T-cell (primary cell): Measurements from ENCODE around the gene BLVRB. TPM values are rescaled to one million over a fixed set of nuclear protein-coding genes. Genes with fewer than 3 reads are reported as not detected.
"Not testable (repeated sequence)": the region's sequence is repeated elsewhere in the genome, so short reads cannot be mapped to it uniquely, and the experiment has no call there.

Experiments
- ATAC-seq, 4 experiments: fragments of 200-7000 bp in 3 of 4; fragments of 150-1000 bp in 1 of 4; cut with Tn5 transposase; replicated peaks in 1 of 4; 1 replicate in 3 of 4; 2 replicates in 1 of 4; pipeline ENCODE4 v1.10.0; 2021; ENCODE audit warnings: moderate library complexity in 3 of 4, mild to moderate bottlenecking in 2 of 4, moderate number of reproducible peaks in 1 of 4
- CTCF ChIA-PET, 2 donors: fragments of 300-600 bp; sonication (Branson Sonifier 250); formaldehyde crosslinking; loops; one replicate each; lab custom pipeline; 2022; ENCODE audit warnings: antibody characterized with exemption in 2 of 2; lab: Charles Lee
- POLR2A ChIA-PET, 2 donors: fragments of 300-600 bp; sonication (Branson Sonifier 250); formaldehyde crosslinking; loops; one replicate each; lab custom pipeline; 2022; ENCODE audit warnings: antibody characterized with exemption in 2 of 2; lab: Charles Lee
- DNase-seq, 35 experiments: peaks; one replicate each; pipeline versions ENCODE4 v3.0.0 to v3.0.0-alpha.2; 2013 to 2023
- H3K27ac ChIP-seq: one replicate; pipeline ENCODE4 v1.5.1; 2013; ENCODE audit warnings: low read length
- H3K27me3 ChIP-seq, 2 experiments: replicated peaks in 1 of 2; 1 replicate in 1 of 2; 2 replicates in 1 of 2; pipeline versions ENCODE4 v1.6.1 to v1.7.0; 2013; ENCODE audit warnings: low read length in 1 of 2, mixed read lengths in 1 of 2; ENCODE audit not compliant: control insufficient read depth in 2 of 2, insufficient read depth in 2 of 2; ENCODE audit errors: extremely low read depth in 1 of 2
- H3K36me3 ChIP-seq, 2 donors: 1 replicate in 1 of 2; 2 replicates in 1 of 2; pipeline versions ENCODE4 v1.6.1 to v1.7.0; 2013; ENCODE audit warnings: low read length in 1 of 2; ENCODE audit not compliant: control insufficient read depth in 2 of 2, insufficient read depth in 1 of 2; ENCODE audit errors: extremely low read depth in 1 of 2
- H3K4me1 ChIP-seq, 2 experiments: 1 replicate in 1 of 2; 2 replicates in 1 of 2; pipeline versions ENCODE4 v1.6.1 to v1.7.0; 2013; ENCODE audit warnings: low read length in 2 of 2, mixed read lengths in 1 of 2; ENCODE audit not compliant: insufficient read depth in 2 of 2, control insufficient read depth in 1 of 2; ENCODE audit errors: extremely low read depth in 1 of 2
- H3K4me3 ChIP-seq, 2 donors: 1 replicate in 1 of 2; 2 replicates in 1 of 2; pipeline versions ENCODE4 v1.5.1 to v1.7.0; 2013; ENCODE audit warnings: mild to moderate bottlenecking in 2 of 2, low read length in 1 of 2, moderate library complexity in 1 of 2; ENCODE audit not compliant: control insufficient read depth in 1 of 2; ENCODE audit errors: extremely low read depth in 1 of 2
- H3K9me3 ChIP-seq: 2 replicates; pipeline ENCODE4 v1.7.0; 2013
- H3K27ac Mint-ChIP-seq, 2 donors: one replicate each; pipeline ENCODE4 v1.8.0; 2020 to 2021; ENCODE audit warnings: mild to moderate bottlenecking in 2 of 2, mixed read lengths in 2 of 2
- H3K27me3 Mint-ChIP-seq, 2 donors: one replicate each; pipeline ENCODE4 v1.8.0; 2021 to 2022; ENCODE audit warnings: mixed read lengths in 2 of 2
- H3K36me3 Mint-ChIP-seq: one replicate; pipeline ENCODE4 v1.8.0; 2021; ENCODE audit warnings: mixed read lengths
- H3K4me1 Mint-ChIP-seq, 3 donors: one replicate each; pipeline ENCODE4 v1.8.0; 2020 to 2022; ENCODE audit warnings: mixed read lengths in 3 of 3, mild to moderate bottlenecking in 1 of 3
- H3K4me3 Mint-ChIP-seq, 3 donors: one replicate each; pipeline ENCODE4 v1.8.0; 2020 to 2022; ENCODE audit warnings: mild to moderate bottlenecking in 3 of 3, mixed read lengths in 3 of 3, moderate library complexity in 3 of 3
- H3K9me3 Mint-ChIP-seq, 3 donors: one replicate each; pipeline ENCODE4 v1.8.0; 2020 to 2022; ENCODE audit warnings: mixed read lengths in 3 of 3
- WGBS: methylation state at CpG from one replicate; pipeline ENCODE4 v1.1.5; 2013; ENCODE audit warnings: missing lambda C conversion rate; ENCODE audit not compliant: insufficient coverage; 5-methylcytosine and 5-hydroxymethylcytosine counted together
- total RNA-seq, 35 experiments: library from RNA in 6 of 35; stranded (reverse) in 6 of 35; fragments of 120-200 nt in 1 of 35; gene quantifications; one replicate each; pipeline versions ENCODE4 v1.2.1 to v1.2.4 and lab custom pipeline; 2013 to 2026

The BLVRB gene
- total RNA-seq, 5 donors from 2014 or later (not counting 1 experiment from before 2014, with no cell fraction given) = 6.8 to 20.3 (median 16.4) TPM

DNA sequence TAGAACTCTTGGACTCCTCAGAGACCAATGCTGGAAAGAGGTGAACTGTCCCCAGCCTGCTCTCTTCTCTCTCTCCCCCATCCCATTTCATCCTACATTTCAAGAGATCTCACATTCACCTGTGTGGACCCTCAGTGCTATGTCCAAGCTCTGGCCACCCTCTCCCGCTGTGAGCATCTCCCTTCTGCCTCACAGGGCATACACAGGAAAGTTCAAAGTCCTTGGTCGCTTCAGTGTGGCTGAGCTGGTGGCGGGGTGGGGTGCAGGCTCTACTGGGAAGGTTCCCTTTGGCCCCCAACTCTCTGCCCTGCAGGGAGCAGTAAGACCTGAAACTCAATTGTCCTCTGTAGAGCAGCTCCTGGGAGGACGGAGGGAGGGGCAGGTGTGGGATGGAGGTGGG lies 28.2 kb upstream of the BLVRB start:
- CTCF ChIA-PET = no interaction called here
- H3K4me1 ChIP-seq = no peaks in the 10 kb centered on the region
- 40% methylated on average over 2 of the region's 4 CpGs for WGBS
- Mint-ChIP-seq H3K36me3 (no peaks in the 10 kb centered on the region), H3K9me3 (no peaks in the 10 kb centered on the region), H3K27me3 (peaks cover 8 to 19% of the 10 kb centered on the region in 2 donors), H3K27ac (no peak overlapping the region), H3K4me3 (no peak overlapping the region), H3K4me1 (no peaks in the 10 kb centered on the region)
- no peaks in the 10 kb centered on the region for H3K9me3 ChIP-seq
- POLR2A ChIA-PET = no interaction called here
- DNase-seq (no peak), ATAC-seq (no peak)
- H3K27me3 ChIP-seq = peaks cover 0 to 20% of the 10 kb centered on the region in 2 experiments
- H3K36me3 ChIP-seq = no peaks in the 10 kb centered on the region
- H3K27ac ChIP-seq = no peak overlapping the region
- no peak overlapping the region for H3K4me3 ChIP-seq

DNA sequence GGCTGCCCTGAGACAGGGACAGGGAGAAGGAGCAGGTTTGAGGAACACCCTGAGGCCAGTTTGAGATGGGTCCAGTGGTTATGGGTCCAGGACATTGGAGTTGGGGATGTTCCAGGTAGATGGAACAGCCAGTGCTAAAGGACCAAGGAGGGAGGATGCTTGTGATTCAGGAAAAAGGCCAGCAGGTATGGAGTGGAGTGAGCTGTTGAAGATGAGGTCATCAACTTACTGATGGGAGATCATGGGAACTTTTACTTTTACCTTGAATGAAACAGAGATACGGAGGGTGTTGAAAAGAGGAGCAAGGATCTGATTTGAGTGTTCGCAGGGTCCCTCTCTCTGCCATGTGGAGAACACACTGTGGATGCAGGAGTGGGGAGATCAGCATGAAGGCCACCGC lies 26.7 kb upstream of the BLVRB start:
- WGBS = 100% methylated on average over 2 of the region's 3 CpGs
- Mint-ChIP-seq H3K4me1 (peaks cover 2 to 6% (median 3%) of the 10 kb centered on the region in 3 donors), H3K9me3 (no peaks in the 10 kb centered on the region), H3K27me3 (peaks cover 16 to 27% of the 10 kb centered on the region in 2 donors), H3K4me3 (no peak overlapping the region), H3K36me3 (no peaks in the 10 kb centered on the region), H3K27ac (no peak overlapping the region)
- Histone ChIP-seq H3K36me3 (no peaks in the 10 kb centered on the region), H3K27me3 (peaks cover 0 to 34% of the 10 kb centered on the region in 2 experiments), H3K27ac (no peak overlapping the region), H3K9me3 (no peaks in the 10 kb centered on the region), H3K4me3 (no peak overlapping the region), H3K4me1 (peaks cover 0 to 6% of the 10 kb centered on the region in 2 experiments)
- CTCF ChIA-PET = interaction anchor here in 1 of 2 donors (0.6 kb wide), 1 partner anchor 30 kb away, joined by 8 read pairs; no protein-coding TSS in a partner anchor
- ATAC-seq = no peak
- DNase-seq = no peak
- POLR2A ChIA-PET = interaction anchor here in 1 of 2 donors (0.7 kb wide), 1 partner anchor 194 kb away, joined by 3 read pairs; no protein-coding TSS in a partner anchor

DNA sequence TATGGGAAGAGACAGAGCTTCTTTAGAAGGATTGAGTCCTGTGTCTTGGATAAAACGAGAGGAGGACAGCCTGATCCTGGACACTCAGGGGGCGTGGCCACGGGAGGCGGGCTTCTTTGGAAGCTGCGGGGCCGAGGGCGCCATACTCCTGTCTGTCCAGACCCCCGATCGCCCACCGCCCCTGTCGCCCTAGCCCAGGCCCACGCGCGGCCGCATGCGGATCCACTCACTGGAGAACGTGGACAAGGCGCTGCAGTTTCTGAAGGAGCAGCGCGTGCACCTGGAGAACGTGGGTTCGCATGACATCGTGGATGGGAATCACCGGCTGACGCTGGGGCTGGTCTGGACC lies 24.3 kb upstream of the BLVRB start:
- Mint-ChIP-seq H3K9me3 (no peaks in the 10 kb centered on the region), H3K4me1 (peaks cover 2 to 6% (median 3%) of the 10 kb centered on the region in 3 donors), H3K27me3 (peaks cover 27 to 34% of the 10 kb centered on the region in 2 donors), H3K4me3 (no peak overlapping the region), H3K27ac (no peak overlapping the region), H3K36me3 (no peaks in the 10 kb centered on the region)
- no peak overlapping the region for H3K4me3 ChIP-seq
- peaks cover 0 to 51% of the 10 kb centered on the region in 2 experiments for H3K27me3 ChIP-seq
- 73% methylated on average over 25 of the region's 25 CpGs for WGBS
- DNase-seq = no peak
- ATAC-seq = no peak
- H3K27ac ChIP-seq = no peak overlapping the region
- peaks cover 0 to 6% of the 10 kb centered on the region in 2 experiments for H3K4me1 ChIP-seq
- H3K9me3 ChIP-seq = no peaks in the 10 kb centered on the region
- ChIA-PET CTCF (no interaction called here), POLR2A (no interaction called here)
- no peaks in the 10 kb centered on the region for H3K36me3 ChIP-seq

DNA sequence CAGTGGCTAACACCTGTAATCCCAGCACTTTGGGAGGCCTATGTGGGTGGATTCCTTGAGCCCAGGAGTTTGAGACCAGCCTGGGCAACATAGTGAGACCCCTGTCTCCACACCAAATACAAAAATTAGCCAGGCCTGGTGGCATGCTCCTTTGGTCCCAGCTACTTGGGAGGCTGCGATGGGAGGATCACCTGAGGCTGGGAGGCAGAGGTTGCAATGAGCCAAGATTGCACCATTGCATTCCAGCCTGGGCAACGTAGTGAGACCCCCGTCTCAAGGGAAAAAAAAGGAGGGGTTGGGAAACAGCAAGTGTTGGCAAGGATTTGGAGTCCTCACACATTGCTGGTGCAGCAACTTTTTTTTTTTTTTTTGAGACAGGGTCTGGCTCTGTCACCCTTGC lies 20.5 kb upstream of the BLVRB start:
- Histone ChIP-seq H3K27ac (no peak overlapping the region), H3K4me1 (peaks cover 0 to 6% of the 10 kb centered on the region in 2 experiments), H3K4me3 (no peak overlapping the region), H3K9me3 (no peaks in the 10 kb centered on the region), H3K27me3 (peaks cover 0 to 62% of the 10 kb centered on the region in 2 experiments), H3K36me3 (no peaks in the 10 kb centered on the region)
- ChIA-PET CTCF (no interaction called here), POLR2A (no interaction called here)
- peaks cover 28 to 31% of the 10 kb centered on the region in 2 donors for H3K27me3 Mint-ChIP-seq
- WGBS = 86% methylated on average over 3 of the region's 3 CpGs
- H3K36me3 Mint-ChIP-seq = no peaks in the 10 kb centered on the region
- ATAC-seq (no peak), DNase-seq (no peak)
- H3K4me1 Mint-ChIP-seq = peaks cover 2 to 6% (median 3%) of the 10 kb centered on the region in 3 donors
- H3K27ac Mint-ChIP-seq = no peak overlapping the region
- no peaks in the 10 kb centered on the region for H3K9me3 Mint-ChIP-seq
- no peak overlapping the region for H3K4me3 Mint-ChIP-seq

DNA sequence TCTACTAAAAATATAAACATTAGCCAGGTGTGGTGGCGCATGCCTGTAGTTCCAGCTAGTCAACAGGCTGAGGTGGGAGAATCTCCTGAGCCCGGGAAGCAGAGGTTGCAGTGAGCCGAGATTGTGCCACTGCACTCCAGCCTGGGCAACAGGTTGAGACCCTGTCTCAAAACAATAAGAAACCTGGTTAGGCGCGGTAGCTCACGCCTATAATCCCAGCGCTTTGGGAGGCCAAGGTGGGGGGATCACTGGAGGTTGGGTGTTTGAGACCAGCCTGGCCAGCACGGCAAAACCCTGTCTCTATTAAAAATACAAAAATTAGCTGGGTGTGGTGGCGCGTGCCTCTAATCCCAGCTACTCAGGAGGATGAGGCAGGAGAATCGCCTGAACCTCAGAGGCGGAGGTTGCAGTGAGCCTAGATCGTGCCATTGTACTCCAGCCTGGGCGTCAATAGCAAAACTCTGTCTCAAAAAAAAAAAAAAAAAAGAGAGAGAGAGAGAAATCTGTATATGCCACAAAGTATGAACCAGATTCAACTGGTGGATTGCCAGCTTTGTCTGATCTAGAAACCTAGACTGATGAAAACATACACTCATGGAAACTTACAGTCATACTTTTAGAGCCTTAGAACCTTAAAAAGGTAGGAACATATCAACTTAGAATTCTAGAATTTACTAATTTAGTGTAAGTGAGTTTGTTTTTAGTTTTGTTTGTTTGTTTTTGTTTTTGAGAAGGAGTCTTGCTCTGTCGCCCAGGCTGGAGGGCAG lies 10.5 kb upstream of the BLVRB start:
- H3K36me3 Mint-ChIP-seq, H3K36me3 ChIP-seq, H3K4me1 Mint-ChIP-seq, POLR2A ChIA-PET, H3K27ac ChIP-seq, H3K27me3 ChIP-seq, H3K9me3 ChIP-seq, H3K27ac Mint-ChIP-seq, H3K4me3 ChIP-seq, H3K4me1 ChIP-seq, H3K9me3 Mint-ChIP-seq, H3K27me3 Mint-ChIP-seq, ATAC-seq, DNase-seq, H3K4me3 Mint-ChIP-seq: not testable (repeated sequence)
- 88% methylated on average over 11 of the region's 15 CpGs for WGBS
- CTCF ChIA-PET = interaction anchor here in 1 of 2 donors (0.6 kb wide), 1 partner anchor 655 kb away, joined by 6 read pairs; no protein-coding TSS in a partner anchor

DNA sequence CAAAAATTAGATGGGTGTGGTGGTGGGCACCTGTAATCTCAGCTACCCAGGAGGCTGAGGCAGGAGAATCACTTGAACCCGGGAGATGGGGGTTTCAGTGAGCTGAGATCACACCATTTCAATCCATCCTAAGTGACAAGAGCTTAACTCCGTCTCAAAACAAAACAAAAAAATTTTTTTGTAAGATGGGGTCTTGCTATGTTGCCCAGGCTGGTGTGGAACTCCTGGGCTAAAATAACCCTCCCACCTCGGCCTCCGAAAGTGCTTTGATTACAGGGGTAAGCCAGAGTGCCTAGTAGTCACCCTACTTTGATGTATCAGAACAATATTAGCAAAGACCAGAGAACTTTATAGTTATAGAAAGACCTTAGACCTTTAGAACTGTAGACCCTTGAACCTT lies 9.2 kb upstream of the BLVRB start:
- Histone ChIP-seq H3K9me3 (no peaks in the 10 kb centered on the region), H3K4me1 (no peaks in the 10 kb centered on the region), H3K36me3 (no peaks in the 10 kb centered on the region), H3K27me3 (peaks cover 0 to 4% of the 10 kb centered on the region in 2 experiments), H3K4me3 (no peak overlapping the region), H3K27ac (no peak overlapping the region)
- Mint-ChIP-seq H3K9me3 (no peaks in the 10 kb centered on the region), H3K27ac (no peak overlapping the region), H3K4me3 (no peak overlapping the region), H3K36me3 (no peaks in the 10 kb centered on the region), H3K27me3 (peaks cover 9 to 13% of the 10 kb centered on the region in 2 donors), H3K4me1 (no peaks in the 10 kb centered on the region)
- WGBS = no CpG with 5 or more reads among the region's 4 CpGs
- DNase-seq (no peak), ATAC-seq (no peak)
- ChIA-PET CTCF (no interaction called here), POLR2A (no interaction called here)
